ENCODE data around the gene DMRT3.

DNA sequence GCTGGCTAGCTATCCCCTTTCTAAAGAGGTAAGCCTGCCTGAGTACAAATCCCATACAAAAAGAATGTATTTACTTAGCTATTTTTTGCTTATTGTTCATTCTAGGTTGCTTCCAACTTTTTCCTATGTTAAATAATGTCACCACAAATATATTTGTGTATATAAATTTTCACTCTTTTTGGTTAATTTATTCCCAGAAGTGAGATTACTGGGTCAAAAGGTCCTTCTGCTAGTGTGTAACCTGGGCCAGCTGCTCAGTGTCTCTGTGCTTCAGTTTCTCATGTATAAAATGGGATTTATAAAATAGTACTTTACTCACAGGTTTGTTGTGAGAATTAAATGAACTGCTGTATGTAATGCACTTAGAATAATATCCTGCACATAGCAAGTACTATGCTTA lies 49.8 kb downstream of the DMRT3 start:
- TF ChIP-seq, protein P1, sequence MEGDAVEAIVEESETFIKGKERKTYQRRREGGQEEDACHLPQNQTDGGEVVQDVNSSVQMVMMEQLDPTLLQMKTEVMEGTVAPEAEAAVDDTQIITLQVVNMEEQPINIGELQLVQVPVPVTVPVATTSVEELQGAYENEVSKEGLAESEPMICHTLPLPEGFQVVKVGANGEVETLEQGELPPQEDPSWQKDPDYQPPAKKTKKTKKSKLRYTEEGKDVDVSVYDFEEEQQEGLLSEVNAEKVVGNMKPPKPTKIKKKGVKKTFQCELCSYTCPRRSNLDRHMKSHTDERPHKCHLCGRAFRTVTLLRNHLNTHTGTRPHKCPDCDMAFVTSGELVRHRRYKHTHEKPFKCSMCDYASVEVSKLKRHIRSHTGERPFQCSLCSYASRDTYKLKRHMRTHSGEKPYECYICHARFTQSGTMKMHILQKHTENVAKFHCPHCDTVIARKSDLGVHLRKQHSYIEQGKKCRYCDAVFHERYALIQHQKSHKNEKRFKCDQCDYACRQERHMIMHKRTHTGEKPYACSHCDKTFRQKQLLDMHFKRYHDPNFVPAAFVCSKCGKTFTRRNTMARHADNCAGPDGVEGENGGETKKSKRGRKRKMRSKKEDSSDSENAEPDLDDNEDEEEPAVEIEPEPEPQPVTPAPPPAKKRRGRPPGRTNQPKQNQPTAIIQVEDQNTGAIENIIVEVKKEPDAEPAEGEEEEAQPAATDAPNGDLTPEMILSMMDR (IDR thresholded peaks at IDR 0.05) = no peak
- no peak for TF ChIP-seq POLR2A (IDR thresholded peaks at IDR 0.05)

All from testis (tissue), 2 donors.